H1 (cell line): Measurements from ENCODE around the gene APOBEC3G. TPM values are rescaled to one million over a fixed set of nuclear protein-coding genes. Genes with fewer than 3 reads are reported as not detected.
A peak's percentile ranks its signal among the peaks of the same experiment; 100 is the strongest.

Experiments used
- CTCF ChIA-PET: fragments of 300-600 bp; sonication (Branson Sonifier 250); formaldehyde crosslinking; loops from one replicate; lab custom pipeline; 2021; ENCODE audit not compliant: partially characterized antibody; lab: Charles Lee
- POLR2A ChIA-PET: fragments of 300-600 bp; sonication (Branson Sonifier 250); formaldehyde crosslinking; loops from one replicate; lab custom pipeline; 2021; ENCODE audit warnings: inconsistent platforms; ENCODE audit not compliant: partially characterized antibody; lab: Charles Lee
- DNase-seq, 2 experiments: peaks; one replicate each; pipeline versions ENCODE4 v3.0.0 to v3.0.0-alpha.2; 2010 to 2022; ENCODE audit warnings: low spot score in 2 of 2, low read depth in 1 of 2, mixed read lengths in 1 of 2
- FAIRE-seq: peaks from 2 replicates; lab custom pipeline; 2011; peaks lifted over from hg19 to GRCh38; lab: Jason Lieb, UNC
- H2AFZ ChIP-seq: 2 replicates; pipeline ENCODE4 v1.8.1; 2012; ENCODE audit warnings: low read length, inconsistent platforms
- H2AK5ac ChIP-seq: 2 replicates; pipeline ENCODE4 v1.6.1; 2013; ENCODE audit warnings: low read depth, low read length
- H2BK120ac ChIP-seq: replicated peaks from 2 replicates; pipeline ENCODE3; 2013; ENCODE audit warnings: low read depth, low read length, inconsistent platforms
- H2BK12ac ChIP-seq: 2 replicates; pipeline ENCODE4 v1.6.1; 2013; ENCODE audit warnings: low read depth, low read length
- H2BK15ac ChIP-seq: 2 replicates; pipeline ENCODE4 v1.6.1; 2013; ENCODE audit warnings: low read length
- H2BK20ac ChIP-seq: 2 replicates; pipeline ENCODE4 v1.6.1; 2013; ENCODE audit warnings: low read length
- H2BK5ac ChIP-seq: 2 replicates; pipeline ENCODE4 v1.6.1; 2013; ENCODE audit warnings: low read depth, low read length
- H3K14ac ChIP-seq: 2 replicates; pipeline ENCODE4 v1.6.1; 2013; ENCODE audit warnings: inconsistent platforms; ENCODE audit not compliant: insufficient read length
- H3K18ac ChIP-seq: 2 replicates; pipeline ENCODE4 v1.6.1; 2013; ENCODE audit warnings: low read length; ENCODE audit errors: extremely low read depth
- H3K23ac ChIP-seq: 2 replicates; pipeline ENCODE4 v1.6.1; 2013; ENCODE audit warnings: inconsistent platforms; ENCODE audit not compliant: insufficient read length
- H3K23me2 ChIP-seq: 2 replicates; pipeline ENCODE4 v1.6.1; 2013; ENCODE audit warnings: low read depth, low read length
- H3K27ac ChIP-seq: 2 replicates; pipeline ENCODE4 v1.6.1; 2011; ENCODE audit warnings: low read depth, low read length, inconsistent platforms
- H3K27me3 ChIP-seq, 4 experiments: replicated peaks in 1 of 4; 1 replicate in 1 of 4; 2 replicates in 3 of 4; pipeline versions ENCODE4 v1.6.1 to v1.8.1; 2011 to 2013; ENCODE audit warnings: low read length in 3 of 4, mild to moderate bottlenecking in 3 of 4, inconsistent platforms in 2 of 4, mixed read lengths in 2 of 4, moderate library complexity in 1 of 4; ENCODE audit not compliant: control insufficient read depth in 3 of 4, insufficient read depth in 3 of 4; ENCODE audit errors: extremely low read depth in 1 of 4
- H3K36me3 ChIP-seq, 4 experiments: 2 replicates each; pipeline versions ENCODE4 v1.6.1 to v1.8.1; 2011 to 2013; ENCODE audit warnings: mild to moderate bottlenecking in 4 of 4, low read length in 3 of 4, moderate library complexity in 2 of 4, control low read depth in 1 of 4, inconsistent platforms in 1 of 4; ENCODE audit not compliant: insufficient read depth in 4 of 4, control insufficient read depth in 2 of 4
- H3K4ac ChIP-seq: replicated peaks from 2 replicates; pipeline ENCODE3; 2013; ENCODE audit warnings: low read length, low read depth, mixed read lengths, inconsistent platforms; ENCODE audit not compliant: insufficient read length
- H3K4me1 ChIP-seq, 4 experiments: replicated peaks in 1 of 4; 1 replicate in 1 of 4; 2 replicates in 3 of 4; pipeline versions ENCODE4 v1.6.1 to v1.8.1; 2011 to 2013; ENCODE audit warnings: low read length in 3 of 4, inconsistent platforms in 2 of 4, mixed read lengths in 1 of 4; ENCODE audit not compliant: insufficient read depth in 4 of 4, control insufficient read depth in 3 of 4
- H3K4me2 ChIP-seq, 2 experiments: 2 replicates each; pipeline versions ENCODE4 v1.6.1 to v1.8.1; 2011 to 2013; ENCODE audit warnings: low read depth in 2 of 2, low read length in 2 of 2, control low read depth in 1 of 2, inconsistent platforms in 1 of 2, mild to moderate bottlenecking in 1 of 2; ENCODE audit not compliant: insufficient read depth in 1 of 2
- H3K4me3 ChIP-seq, 4 experiments: fragments of 200-600, 300-600 bp in 1 of 4; sonication (generic), shearing (Covaris generic), sonication (Bioruptor Twin) in 1 of 4; 2 replicates each; pipeline versions ENCODE4 v1.5.1 to v1.8.1; 2011 to 2016; ENCODE audit warnings: low read length in 4 of 4, low read depth in 3 of 4, control low read depth in 2 of 4, inconsistent platforms in 2 of 4, mild to moderate bottlenecking in 2 of 4, mixed read lengths in 1 of 4, moderate library complexity in 1 of 4; ENCODE audit not compliant: insufficient read depth in 2 of 4; ENCODE audit errors: extremely low read depth in 1 of 4
- H3K56ac ChIP-seq: replicated peaks from 2 replicates; pipeline ENCODE3; 2013; ENCODE audit warnings: low read depth, mild to moderate bottlenecking, mixed read lengths, low read length, inconsistent platforms; ENCODE audit not compliant: insufficient read length
- H3K79me1 ChIP-seq: 2 replicates; pipeline ENCODE4 v1.6.1; 2013; ENCODE audit warnings: low read depth, low read length, control low read depth
- H3K79me2 ChIP-seq, 2 experiments: 2 replicates each; pipeline versions ENCODE4 v1.6.1 to v1.8.1; 2012 to 2013; ENCODE audit warnings: low read length in 2 of 2, mild to moderate bottlenecking in 2 of 2, inconsistent platforms in 1 of 2; ENCODE audit not compliant: insufficient read depth in 2 of 2, control insufficient read depth in 1 of 2
- H3K9ac ChIP-seq, 4 experiments: replicated peaks in 1 of 4; 1 replicate in 1 of 4; 2 replicates in 3 of 4; pipeline versions ENCODE4 v1.6.1 to v1.8.1; 2011 to 2013; ENCODE audit warnings: low read depth in 3 of 4, low read length in 3 of 4, control low read depth in 2 of 4, mild to moderate bottlenecking in 2 of 4, moderate library complexity in 2 of 4, inconsistent platforms in 1 of 4; ENCODE audit errors: extremely low read depth in 1 of 4
- H3K9me3 ChIP-seq, 2 experiments: 2 replicates each; pipeline versions ENCODE4 v1.6.1 to v1.8.1; 2012 to 2013; ENCODE audit warnings: mild to moderate bottlenecking in 2 of 2, moderate library complexity in 2 of 2, control low read depth in 1 of 2, inconsistent platforms in 1 of 2, low read depth in 1 of 2, low read length in 1 of 2, mixed read lengths in 1 of 2; ENCODE audit not compliant: insufficient read depth in 2 of 2
- H4K20me1 ChIP-seq, 2 experiments: replicated peaks in 1 of 2; 2 replicates each; pipeline versions ENCODE3 to v1.8.1; 2011 to 2013; ENCODE audit warnings: inconsistent platforms in 2 of 2, low read length in 2 of 2, mild to moderate bottlenecking in 1 of 2; ENCODE audit not compliant: insufficient read depth in 2 of 2, control insufficient read depth in 1 of 2
- H4K5ac ChIP-seq: 2 replicates; pipeline ENCODE4 v1.6.1; 2013; ENCODE audit warnings: low read length, low read depth, mixed read lengths, inconsistent platforms; ENCODE audit not compliant: insufficient read length
- H4K8ac ChIP-seq: 2 replicates; pipeline ENCODE4 v1.8.0; 2013; ENCODE audit warnings: mild to moderate bottlenecking, moderate library complexity, low read length, inconsistent platforms; ENCODE audit not compliant: insufficient read depth; ENCODE audit errors: extremely low read depth
- H4K91ac ChIP-seq: replicated peaks from 2 replicates; pipeline ENCODE3; 2013; ENCODE audit warnings: low read length, mixed read lengths, inconsistent platforms; ENCODE audit not compliant: insufficient read length
- EP300 ChIP-seq, 2 experiments: IDR thresholded peaks; 1 replicate in 1 of 2; 2 replicates in 1 of 2; pipeline ENCODE4 v1.6.1; 2011 to 2012; ENCODE audit warnings: low read depth in 2 of 2, low read length in 2 of 2, mild to moderate bottlenecking in 2 of 2, borderline replicate concordance in 1 of 2, inconsistent platforms in 1 of 2, moderate library complexity in 1 of 2
- KDM4A ChIP-seq: IDR thresholded peaks from one replicate; pipeline ENCODE4 v1.7.1; 2012; ENCODE audit warnings: low read depth, mild to moderate bottlenecking, moderate library complexity, low read length, inconsistent platforms; ENCODE audit not compliant: severe bottlenecking
- KDM5A ChIP-seq: fragments of 200-600 bp; IDR thresholded peaks from 2 replicates; pipeline ENCODE4 v1.7.1; 2012; ENCODE audit warnings: mild to moderate bottlenecking, low read length, inconsistent platforms, mixed read lengths
- PHF8 ChIP-seq: fragments of 200-600 bp; sonication (generic); conservative IDR thresholded peaks from 2 replicates; pipeline ENCODE4 v1.7.1; 2012; ENCODE audit warnings: low read depth, mild to moderate bottlenecking, inconsistent platforms, low read length, moderate library complexity
- RXRA ChIP-seq: IDR thresholded peaks from 2 replicates; pipeline ENCODE4 v1.6.1; 2011; ENCODE audit warnings: low read depth, mild to moderate bottlenecking, low read length, moderate library complexity; ENCODE audit not compliant: insufficient read depth
- SIN3A ChIP-seq, 2 experiments: IDR thresholded peaks in 1 of 2; conservative IDR thresholded peaks in 1 of 2; 2 replicates each; pipeline ENCODE4 v1.6.1; 2011 to 2012; ENCODE audit warnings: low read length in 2 of 2, improper control_type of control experiment in 1 of 2, low read depth in 1 of 2, mild to moderate bottlenecking in 1 of 2
- SIRT6 ChIP-seq: IDR thresholded peaks from one replicate; pipeline ENCODE4 v1.7.1; 2012; ENCODE audit warnings: low read length, inconsistent platforms
- WGBS, 2 experiments: shearing (Covaris generic) in 1 of 2; methylation state at CpG; one replicate each; pipeline versions ENCODE4 v1.1.6 to v1.1.7; 2013 to 2015; ENCODE audit warnings: low lambda C conversion rate in 2 of 2, mixed read lengths in 2 of 2, inconsistent platforms in 1 of 2, low coverage in 1 of 2, missing lambda C conversion rate in 1 of 2; ENCODE audit not compliant: insufficient replicate concordance in 2 of 2, insufficient coverage in 1 of 2, insufficient read length in 1 of 2; ENCODE audit errors: extremely low coverage in 1 of 2, missing lambda C conversion rate in 1 of 2; 5-methylcytosine and 5-hydroxymethylcytosine counted together
- polyA plus RNA-seq, 7 experiments: library from polyadenylated mRNA; depleted of rRNA in 3 of 7; stranded (reverse) in 5 of 7; unstranded in 2 of 7; fragments of >200 nt in 5 of 7; fragments of 200-250 nt in 2 of 7; gene quantifications; 1 replicate in 5 of 7; 2 replicates in 1 of 7; 4 replicates in 1 of 7; pipeline versions ENCODE4 v1.2.1 to v1.2.3, GENCODE V29; 2011 to 2013; ENCODE audit warnings: missing spikeins in 2 of 7, mixed read lengths in 2 of 7
- total RNA-seq: library from RNA; stranded (reverse); fragmentation: NEBNext Ultra II Directional; extraction: Animal tissue kit (Norgen Biotek cat#: 25700); gene quantifications from 2 replicates; pipeline ENCODE4 v1.2.1, GENCODE V29; 2021

The APOBEC3G gene
- total and polyA plus RNA-seq, 2 of the 8 experiments (the other 6 are each of a cell fraction or from before 2014, with no cell fraction given), result 1.7 to 2.0 TPM

DNA sequence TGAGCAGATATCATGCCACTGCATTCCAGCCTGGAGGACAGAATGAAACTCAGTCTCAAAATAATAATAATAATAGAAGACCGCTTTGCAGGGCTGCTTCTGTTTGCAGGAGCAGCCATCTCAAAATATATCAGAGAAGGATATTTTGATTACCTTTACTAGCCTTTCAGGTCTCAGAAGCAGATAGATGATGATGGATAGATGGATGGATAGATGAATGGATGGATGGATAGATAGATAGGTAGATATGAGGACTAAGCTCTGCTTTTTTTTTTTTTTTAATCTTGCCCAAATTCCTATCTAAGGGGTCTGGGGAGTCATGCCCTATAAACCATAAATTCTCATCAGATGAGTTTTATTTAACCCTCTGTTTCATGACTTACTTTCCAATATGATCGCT is 38.5 kb downstream of the APOBEC3G start:
- Histone ChIP-seq H3K27ac (no peak overlapping the region), H3K4me2 (peak overlapping the region in 1 of 2 experiments; percentile 36; a peak in 3 of 4 replicates), H4K91ac (no peak overlapping the region), H2BK20ac (no peak overlapping the region), H2BK120ac (no peak overlapping the region), H3K4ac (no peak overlapping the region), H4K8ac (no peak overlapping the region), H2BK15ac (no peak overlapping the region), H2AK5ac (no peak overlapping the region), H3K27me3 (no peaks in the 10 kb centered on the region; a peak in 1 of 7 replicates), H2AFZ (no peak overlapping the region), H2BK12ac (no peak overlapping the region), H3K4me3 (peak overlapping the region in 1 of 4 experiments; percentile 40; a peak in 1 of 8 replicates), H3K9me3 (no peaks in the 10 kb centered on the region), H3K79me2 (no peaks in the 10 kb centered on the region), H3K79me1 (no peaks in the 10 kb centered on the region), H3K9ac (no peak overlapping the region), H3K23ac (no peak overlapping the region), H3K36me3 (no peaks in the 10 kb centered on the region), H3K18ac (no peak overlapping the region; the same call in 1 of the 2 replicates), H4K5ac (no peak overlapping the region), H3K14ac (no peak overlapping the region), H3K23me2 (no peaks in the 10 kb centered on the region; the same call in 1 of the 2 replicates), H3K56ac (no peak overlapping the region), H3K4me1 (peaks cover 4 to 19% (median 9%) of the 10 kb centered on the region in 4 experiments; a peak in 4 of 7 replicates), H4K20me1 (no peaks in the 10 kb centered on the region), H2BK5ac (no peak overlapping the region)
- DNase-seq (no peak), FAIRE-seq (no peak)
- ChIA-PET POLR2A (interaction anchor here (0.6 kb wide), 1 partner anchor 27 kb away, joined by 5 read pairs; no protein-coding TSS in a partner anchor), CTCF (interaction anchor here (1.0 to 2.4 kb wide), 5 partner anchors 8 to 174 kb away, joined by 3 to 10 read pairs (median 4); no protein-coding TSS in a partner anchor)
- WGBS, 2 experiments, result 75% methylated on average over 2 of the region's 2 CpGs; no CpG with 5 or more reads in 1 of the 2 experiments
- no peak for TF ChIP-seq KDM4A
- TF ChIP-seq SIRT6, result no peak
- TF ChIP-seq PHF8, result no peak
- no peak for TF ChIP-seq KDM5A
- no peak for TF ChIP-seq RXRA
- no peak for TF ChIP-seq SIN3A (conservative IDR thresholded peaks at IDR 0.05 in 1 of 2, IDR thresholded peaks at IDR 0.05 in 1 of 2; ENCODE audit: low read depth in 1 of 2, low read length in 2 of 2)
- TF ChIP-seq EP300 (IDR thresholded peaks at IDR 0.05; ENCODE audit: borderline replicate concordance in 1 of 2, low read depth in 2 of 2, low read length in 2 of 2), result no peak
